IPS DF 4.7 (cell line): Measurements from ENCODE around the gene TSPAN18.

Experiments
- DNase-seq: peaks from one replicate; pipeline ENCODE4 v3.0.0-alpha.2; 2013; ENCODE audit warnings: low spot score; ENCODE audit errors: extremely low read depth

TSPAN18 gene

DNA sequence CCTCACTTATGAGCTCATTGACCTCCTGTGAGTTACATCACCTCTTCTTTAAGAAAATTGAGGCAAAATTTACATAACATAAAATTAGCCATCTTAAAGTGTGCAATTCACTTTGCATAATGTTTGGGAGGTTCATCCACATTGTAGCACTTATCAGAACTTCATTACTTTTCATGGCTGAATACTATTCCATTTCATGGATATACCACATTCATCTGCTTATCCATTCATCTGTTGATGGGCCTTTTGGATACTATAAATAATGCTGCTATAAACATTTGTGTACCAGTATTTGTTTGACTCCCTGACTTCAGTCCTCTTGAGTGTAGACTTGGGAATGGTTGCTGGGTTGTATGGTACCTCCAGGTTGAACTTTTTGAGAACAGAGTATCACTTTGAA lies 120.6 kb downstream of the TSPAN18 start:
- no peak for DNase-seq

DNA sequence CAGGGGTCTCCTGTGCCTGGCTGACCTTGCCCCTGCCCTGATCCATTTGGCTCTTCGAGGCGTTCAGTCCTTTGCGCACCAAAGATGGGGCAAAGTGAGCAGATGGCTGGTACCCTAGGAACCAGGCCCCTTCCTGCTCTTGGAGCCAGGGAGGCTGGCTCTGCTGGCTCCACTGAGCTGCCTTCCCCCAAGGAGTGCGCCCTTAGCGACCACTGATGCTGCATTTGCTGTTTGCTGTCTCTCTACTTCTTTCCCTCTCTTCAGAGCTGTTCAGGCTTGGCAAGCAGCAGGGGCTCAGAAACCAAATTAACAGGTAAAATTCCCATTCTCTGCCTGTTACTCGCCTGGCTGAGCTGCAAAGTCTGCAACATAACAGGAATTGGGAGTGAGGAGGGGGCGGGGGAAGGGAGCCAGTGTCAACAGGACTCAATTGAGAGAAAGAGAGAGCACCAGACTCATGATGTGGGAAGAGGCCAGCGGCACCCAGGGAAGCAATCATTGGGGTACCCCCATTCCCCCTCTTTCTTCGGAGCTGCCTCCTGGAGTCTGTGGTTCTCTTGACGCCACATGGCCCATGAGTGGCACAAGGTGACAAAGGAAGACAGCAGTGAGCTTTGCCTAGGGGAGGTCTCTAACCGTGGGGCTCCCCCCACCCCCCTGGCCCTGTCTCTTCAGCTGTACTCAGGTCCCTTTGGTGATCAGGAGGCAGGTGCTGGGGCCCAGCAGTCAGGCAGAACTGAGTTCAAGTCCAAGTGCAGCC lies 121.6 kb downstream of the TSPAN18 start:
- DNase-seq: no peak

DNA sequence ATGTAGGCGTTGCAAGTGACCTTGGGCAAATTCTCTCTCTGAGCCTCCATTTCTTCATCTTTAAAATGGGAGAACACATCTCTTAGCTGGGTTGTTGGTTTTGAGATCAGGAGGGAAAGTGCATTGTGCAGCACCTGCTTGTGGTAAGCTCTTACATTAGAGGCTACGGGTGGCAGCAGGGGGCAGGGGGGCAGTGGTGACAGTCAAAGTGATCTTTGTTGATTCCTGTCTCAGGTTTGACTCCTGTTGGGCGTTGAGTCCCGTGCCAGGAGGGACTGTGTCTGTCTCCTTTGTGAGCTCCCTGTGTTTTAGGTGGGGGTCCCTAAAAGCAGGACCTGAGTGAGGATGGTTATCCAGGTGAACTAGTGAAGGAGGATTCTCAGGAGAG lies 122.2 kb downstream of the TSPAN18 start:
- DNase-seq: no peak

DNA sequence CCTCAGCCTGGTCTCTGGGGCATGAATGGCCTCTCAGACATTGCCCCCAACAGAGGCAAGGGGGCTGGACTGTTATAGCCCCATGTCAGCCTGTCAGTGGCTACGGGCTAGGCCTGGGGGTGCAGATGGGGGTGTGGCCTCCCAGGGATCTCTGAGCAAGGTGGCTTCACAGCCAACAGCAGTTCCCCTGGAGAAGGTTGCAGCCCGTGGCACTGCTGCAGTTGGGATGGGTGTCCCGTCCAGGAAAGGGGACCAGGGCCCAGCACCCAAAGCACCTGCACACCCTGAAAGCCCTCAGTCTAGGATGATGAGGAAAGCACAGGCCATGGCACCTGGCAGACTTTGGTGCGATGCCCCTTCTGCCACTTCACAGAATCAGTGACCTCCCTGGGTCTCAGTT lies 122.7 kb downstream of the TSPAN18 start:
- no peak for DNase-seq

DNA sequence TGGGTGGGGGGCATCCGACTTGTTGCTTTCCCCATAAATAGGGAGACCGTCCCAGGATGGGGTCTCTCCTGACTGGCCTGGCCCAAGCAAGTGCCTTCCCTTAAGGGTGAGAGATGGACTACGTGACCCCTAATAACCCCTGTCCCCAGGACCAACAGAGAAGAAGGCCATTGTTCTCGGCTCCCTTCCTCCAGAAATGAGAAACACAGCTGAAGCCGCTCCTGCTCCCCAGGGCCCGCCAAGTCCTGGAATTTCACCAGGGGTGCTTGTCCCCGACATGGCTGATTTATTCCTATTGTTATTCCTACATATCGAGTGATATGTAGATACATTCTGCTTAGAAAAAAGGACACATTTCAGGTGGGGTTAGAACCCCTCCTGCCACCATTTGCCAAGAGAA lies 123.2 kb downstream of the TSPAN18 start:
- DNase-seq: no peak

DNA sequence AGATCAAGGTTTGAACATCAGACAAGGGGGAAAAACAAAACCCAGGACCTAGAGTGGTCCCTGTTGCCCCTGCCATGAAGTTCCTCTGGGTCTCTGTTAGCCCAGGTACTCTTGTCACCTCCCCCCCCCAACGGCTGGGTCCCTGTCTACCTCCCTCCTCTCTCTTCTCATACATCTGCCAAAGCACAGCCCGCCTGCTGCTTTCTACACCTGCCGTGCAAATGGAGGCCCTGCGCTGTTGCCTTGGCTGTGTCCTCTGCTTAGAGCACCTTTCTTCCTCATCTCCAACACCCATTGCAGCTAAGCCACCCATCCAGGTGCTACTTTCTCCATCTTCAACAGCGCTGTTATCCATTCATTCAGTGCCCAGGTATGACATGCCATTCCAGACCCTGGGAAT lies 124.7 kb downstream of the TSPAN18 start:
- no peak for DNase-seq

DNA sequence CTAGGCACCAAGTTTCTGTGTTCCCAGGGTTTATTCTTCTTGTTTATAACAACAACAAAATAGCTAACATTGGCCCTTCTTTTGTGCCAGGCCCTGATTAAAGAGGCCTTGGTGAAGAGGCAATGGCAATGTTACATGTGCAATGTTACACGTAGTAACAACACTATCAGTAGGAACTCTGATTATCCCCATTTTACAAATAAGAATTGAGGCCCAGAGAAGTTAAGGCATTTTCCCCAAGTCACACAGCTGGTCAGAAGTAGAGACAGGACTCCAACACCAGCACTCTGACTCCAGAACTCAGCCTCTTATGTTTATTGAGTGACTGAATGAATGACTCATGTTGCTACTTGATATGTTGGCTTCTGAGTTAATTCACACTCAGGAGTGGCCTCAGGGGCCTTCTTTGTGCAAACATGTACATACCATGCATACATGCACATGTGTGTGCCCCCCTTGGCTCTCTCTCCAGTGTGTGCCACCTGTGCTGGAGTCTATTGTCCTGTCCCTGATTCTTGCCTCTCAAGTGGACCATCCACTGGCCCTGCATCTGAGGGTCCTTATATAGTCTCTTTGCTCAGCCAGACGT lies 125.5 kb downstream of the TSPAN18 start:
- no peak for DNase-seq

DNA sequence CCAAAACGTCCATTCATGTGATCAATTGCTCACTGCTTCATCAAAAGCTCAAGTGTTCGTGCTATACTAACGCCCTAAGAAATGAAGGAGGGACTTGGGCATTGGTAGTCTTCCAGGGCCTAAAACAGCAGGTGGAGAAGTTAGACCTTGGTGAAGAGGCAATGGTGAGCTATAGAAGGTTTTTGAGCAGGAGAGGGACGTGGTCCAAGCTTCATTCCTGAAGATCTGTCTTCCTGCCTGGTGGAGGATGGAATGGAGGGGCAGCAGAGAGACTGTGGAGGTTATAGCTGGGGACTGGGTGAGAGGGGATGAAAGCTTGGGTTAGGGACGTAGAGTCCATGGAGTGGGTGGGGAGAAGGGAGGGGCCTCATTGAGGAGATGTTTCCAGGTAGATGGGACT lies 126.2 kb downstream of the TSPAN18 start:
- DNase-seq: no peak

DNA sequence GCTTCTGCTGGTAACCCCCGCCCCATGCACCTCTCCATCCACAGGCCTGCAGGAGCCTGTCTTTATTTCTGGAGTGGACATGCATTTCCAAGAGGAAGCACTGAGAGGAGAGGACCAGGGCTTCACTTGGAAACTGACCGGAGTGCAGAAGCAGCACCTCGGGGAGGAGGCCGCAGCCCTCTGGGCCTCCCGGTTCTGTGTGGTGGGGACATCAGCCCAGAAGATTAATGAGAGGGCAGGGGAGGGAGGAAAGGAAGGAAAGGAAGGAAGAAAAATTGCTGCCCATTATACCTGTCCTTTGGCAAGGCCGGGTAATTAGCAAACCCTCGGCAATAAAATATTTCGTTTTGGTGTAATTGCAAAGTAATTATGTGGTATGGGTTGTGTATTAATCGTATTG lies 126.9 kb downstream of the TSPAN18 start:
- DNase-seq: no peak

DNA sequence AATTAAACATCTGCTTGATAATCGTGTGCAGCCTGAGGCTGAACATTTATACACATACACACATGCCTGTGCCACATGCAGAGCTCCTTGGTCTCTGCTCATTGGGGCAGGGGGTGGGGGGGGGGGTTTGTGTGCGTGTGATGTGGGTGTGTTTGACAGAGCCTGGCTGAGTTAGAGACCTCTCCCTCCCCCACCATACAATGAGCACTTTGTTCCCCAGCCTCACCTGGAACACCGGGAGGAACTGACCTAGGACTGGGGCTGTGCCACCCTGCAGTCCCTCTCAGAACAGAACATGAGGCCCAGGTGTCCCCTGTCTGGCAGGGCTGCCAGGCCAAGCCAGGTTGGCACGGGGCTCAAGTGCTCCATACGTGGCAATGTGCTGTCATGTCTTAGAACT lies 127.3 kb downstream of the TSPAN18 start:
- DNase-seq: no peak

DNA sequence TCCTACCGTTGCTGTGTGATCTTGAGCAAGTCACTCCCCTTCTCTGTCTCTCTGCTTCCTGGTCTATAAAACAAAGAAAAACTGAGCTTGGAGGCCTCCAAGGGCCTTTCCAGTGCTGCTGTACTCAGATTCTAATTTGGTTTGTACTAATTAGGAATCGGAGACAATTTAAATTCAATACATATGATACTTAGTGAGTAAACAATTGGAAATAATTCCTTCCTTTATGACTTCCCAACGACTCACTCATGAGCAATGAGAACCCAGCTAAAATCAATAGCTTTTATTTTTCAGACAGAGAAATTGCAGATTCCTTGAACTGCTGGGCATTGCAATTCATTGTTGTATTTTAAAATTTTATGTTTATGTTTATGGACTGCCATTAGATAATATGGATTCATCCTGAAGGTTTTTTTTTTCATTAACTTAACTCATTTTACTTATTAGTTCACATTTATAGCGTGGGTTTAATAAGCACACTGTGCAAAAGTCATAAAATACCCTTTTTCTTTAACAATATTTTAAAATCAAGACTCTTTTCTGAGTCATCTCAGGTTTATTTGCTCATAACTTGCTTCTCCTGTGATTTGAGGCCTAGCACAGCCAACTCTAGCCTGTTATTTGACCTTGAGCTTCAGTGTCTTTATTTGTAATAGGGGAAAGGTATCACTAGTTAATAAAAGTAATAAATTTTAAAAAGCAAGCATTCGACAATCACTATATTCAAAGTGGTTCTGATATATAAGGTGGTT lies 128.2 kb downstream of the TSPAN18 start:
- no peak for DNase-seq

DNA sequence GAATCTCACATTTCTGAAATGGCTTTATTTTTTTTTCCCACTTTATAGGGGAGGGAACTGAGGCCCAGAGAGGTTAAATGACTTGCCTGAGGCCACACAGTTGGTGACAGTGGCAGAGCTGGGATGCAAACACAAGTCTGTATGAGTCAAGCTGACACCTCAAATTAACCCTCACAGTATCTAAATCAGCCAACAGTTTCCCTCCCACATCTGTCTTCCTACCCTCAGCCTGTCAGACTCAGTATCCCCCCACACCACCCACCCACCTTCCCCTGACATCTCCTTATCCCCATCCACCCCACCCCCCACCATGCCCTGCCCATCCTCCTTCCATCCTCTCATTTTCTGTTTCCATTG lies 128.7 kb downstream of the TSPAN18 start:
- no peak for DNase-seq

DNA sequence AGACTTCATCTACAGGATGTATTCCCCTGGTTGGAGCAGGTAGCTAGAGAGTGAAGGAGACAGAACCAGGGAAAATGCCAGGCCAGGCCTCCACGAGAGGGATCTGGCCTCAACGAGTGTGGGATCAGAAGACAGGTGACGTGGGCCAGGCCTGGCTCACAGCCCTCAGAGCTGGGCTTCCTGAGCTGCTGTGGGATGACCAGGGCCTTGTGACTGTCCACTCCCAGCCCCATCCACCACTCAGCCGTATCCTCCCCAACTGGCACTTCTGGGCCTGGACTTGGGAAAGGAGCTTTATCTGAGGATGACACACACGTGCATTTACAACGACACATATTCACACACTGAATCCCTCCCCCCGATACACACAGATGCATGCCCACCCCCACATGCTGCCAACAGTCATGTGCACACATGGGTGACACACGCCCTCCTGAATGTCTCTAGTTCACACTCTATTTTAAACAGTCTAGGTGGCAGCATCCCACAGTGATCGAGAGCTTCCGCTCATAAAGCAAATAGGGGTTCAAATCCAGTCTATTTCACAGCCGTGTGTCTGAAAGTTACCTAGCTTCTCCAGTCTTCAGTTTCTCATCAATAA lies 130.8 kb downstream of the TSPAN18 start:
- no peak for DNase-seq

DNA sequence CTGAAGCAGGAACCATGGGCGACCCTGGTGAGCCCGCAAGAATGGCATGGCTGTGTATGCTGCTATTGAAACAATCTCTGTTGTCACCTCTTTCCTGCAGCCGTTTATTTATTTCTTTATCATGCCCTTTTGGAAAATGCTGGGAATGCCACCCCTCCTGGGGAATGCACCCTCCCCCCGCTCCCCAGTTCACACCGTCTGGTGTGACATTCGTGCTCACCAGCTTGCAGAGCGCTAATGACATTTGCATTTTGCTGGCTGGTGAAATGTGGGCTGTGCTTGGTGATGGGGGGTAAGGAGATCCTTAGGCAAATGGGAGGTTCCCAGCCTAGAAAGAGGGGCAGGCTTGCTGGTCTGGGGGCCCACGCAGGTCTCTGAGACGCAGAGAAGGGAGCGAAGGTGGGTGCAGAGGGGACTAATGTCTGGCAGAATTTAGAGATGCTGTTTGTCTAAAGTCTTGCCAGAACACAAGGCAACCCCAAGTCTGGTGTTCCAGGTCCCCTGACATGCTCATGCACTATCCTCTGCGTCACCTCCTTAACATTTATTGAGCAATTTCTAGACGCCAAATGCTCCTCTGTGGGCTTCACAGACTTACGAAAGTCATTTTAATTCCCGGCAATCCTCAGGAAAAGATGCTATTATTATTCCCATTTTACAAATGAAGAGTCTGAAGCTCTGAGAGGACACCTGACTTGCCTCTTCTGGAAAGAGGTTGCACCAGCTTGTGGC lies 132.2 kb downstream of the TSPAN18 start:
- DNase-seq: no peak

DNA sequence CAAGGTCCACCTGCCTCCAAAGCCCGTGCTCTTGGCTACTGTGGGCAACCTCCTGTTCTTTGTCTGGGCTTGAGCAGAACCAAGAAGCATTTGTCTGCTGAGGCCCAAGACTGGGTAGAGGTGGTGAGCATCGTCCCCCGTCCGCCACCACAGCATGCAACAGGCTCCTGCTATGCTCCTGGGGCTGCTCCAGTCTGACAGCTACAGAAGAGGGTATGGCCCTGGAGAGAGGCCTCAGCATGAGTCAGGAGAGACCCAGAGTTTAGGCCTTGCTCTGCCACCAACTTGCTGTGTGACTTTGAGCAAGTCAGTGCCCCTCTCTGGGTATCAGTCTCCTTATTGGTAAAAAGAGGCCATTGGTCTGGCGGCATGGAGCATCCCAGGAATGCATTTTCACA lies 132.8 kb downstream of the TSPAN18 start:
- DNase-seq: no peak

DNA sequence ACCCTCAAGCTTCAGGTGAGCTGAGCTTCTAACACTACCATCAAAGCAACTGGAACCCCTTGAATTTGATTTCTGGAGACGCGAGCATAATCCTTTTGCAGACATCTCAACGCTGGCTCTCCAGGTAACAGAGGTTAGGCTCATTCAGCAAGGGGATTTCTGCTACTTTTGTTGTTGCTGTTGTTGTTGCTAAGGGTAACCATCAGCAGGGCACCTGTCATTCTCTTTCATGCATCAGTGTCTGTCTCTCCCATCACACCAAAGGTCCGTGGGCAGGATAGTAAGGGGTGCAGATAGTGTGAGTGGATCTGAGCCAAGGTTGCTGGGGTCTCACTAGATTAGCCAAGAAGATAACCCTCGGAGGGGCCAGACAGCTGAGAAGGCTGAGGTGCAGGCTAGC lies 133.6 kb downstream of the TSPAN18 start:
- DNase-seq: no peak

DNA sequence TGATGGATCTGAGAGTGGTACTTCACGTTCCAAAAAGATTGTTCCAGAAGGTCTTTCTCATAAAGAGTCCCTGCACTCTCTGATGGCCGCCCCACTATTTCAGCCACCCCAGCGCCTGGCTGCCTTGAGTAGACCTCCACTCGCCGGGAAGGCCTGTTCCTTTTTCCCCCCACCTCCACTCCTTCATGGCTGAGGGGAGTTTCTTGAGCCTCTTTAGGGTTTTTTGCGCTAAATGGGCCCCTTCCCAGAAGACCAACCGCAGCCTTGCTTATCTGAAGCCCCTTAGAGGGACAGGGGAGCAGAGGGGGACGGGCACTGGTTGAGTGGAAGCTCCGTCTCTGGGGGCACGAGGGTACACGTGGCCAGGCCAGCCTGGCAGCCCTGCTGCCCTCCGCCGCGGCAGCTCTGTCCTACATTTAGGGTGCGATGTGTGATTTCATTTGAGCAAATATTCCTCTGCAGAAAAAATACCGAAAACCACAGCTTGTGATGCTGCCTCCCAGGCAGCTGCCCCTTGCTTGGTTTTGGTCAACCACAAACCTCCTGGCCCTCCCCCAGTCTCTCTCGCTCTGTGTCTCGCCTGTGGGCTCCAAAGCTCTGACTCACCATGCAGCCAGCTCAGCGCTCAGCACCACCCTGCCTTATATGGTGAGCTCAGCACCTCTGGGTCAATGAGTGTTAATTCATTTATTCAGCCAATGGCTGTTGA lies 135.2 kb downstream of the TSPAN18 start:
- peak; percentile 46 for DNase-seq

DNA sequence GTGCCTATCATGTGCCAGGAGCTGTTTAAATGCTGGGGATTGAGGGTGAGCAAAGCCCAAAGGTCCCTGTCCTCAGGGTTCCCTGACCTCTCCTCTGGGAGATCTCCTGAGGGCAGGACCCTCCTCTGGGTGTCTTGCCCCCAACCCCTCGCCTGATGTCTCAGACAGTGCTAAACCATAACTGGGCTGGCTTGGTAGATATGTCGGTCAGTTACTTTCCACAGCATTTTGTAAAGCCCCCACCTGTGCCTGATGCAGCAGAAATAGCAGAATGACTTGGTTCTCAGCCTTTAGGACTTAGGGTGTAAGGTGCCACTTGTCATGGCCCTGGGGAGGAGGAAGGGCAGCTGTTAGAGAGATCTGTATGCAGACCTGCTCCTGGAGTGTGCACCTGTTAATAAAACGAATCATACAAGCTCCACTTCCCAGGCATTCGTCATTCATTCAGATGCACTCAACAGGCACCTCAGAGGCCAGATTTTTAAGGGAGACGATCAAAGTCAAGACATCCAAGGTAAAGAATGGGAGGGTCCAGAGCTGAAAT lies 135.9 kb downstream of the TSPAN18 start:
- DNase-seq: no peak

DNA sequence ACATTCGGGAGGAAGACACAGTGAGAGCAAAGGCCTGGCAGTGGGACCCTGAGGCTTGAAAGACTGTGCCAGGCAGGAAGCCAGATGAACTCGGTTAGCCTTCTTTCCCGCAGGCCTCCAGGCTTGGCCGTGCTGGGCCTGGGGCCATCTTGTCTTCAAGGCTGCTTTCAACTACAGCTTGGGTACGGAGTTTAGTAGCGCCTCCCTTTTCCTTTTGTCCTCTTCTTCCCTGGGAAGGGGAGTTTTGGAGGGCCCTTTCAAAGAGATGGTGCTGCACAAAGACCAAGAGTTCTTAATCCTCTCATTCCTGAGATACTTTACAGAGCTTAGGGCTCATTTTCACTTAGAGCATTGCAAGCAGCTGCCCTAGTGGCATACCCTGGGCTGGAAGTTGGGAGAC lies 136.5 kb downstream of the TSPAN18 start:
- DNase-seq: no peak

DNA sequence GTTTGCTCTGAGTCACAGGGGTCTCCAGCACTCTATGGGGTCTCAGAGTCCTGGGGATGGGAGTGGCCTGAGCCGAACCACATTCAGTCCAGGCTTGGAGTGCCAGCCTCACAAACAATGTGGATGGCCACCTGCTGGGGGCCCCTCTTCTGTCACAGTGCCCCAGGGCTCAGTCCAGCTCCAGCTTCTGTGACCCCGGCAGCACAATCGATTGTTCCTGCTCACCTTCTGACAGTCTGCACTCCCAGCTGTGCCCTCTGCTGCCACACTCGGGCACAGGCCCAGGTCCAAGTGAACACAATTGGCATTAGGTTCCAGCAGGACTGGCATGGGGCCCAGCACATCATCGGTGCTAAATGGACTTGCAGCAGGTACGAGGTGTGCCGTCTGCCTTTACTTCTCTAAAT lies 139.1 kb downstream of the TSPAN18 start:
- no peak for DNase-seq

DNA sequence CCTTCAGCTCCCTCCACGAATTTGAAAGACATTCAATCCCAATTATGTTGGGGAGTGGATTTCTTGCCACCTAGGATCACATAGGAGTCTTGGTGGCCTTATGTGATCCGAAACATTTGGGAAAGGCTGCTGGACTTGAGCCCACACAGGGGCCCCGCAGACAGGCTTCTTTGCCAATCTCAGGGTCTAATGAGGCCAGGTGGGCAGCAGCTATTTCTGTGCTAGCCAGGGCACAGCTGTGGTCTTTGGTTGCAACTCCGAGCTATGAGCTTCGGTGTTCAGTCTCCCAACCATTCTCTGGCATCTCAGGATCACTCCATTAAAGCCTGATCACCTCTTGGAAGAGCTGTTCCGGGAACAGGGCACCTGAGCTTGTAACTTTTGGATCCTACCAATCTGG lies 139.5 kb downstream of the TSPAN18 start:
- DNase-seq: no peak
